Amniotic epithelial cell (primary cell): ENCODE data around the gene ZBTB20.

Experiments
- DNase-seq: peaks from one replicate; pipeline ENCODE4 v3.0.0-alpha.2; 2010; ENCODE audit warnings: low read depth

The ZBTB20 gene

GRCh38 chr3:115087512-115087911 lies 59.6 kb downstream of the ZBTB20 start:
- no peak for DNase-seq

GRCh38 chr3:115086344-115086743 lies 60.7 kb downstream of the ZBTB20 start:
- no peak for DNase-seq

- DNase-seq = no peak
Observed at GRCh38 chr3:115085197-115085865, 61.8 kb downstream of the ZBTB20 start.

GRCh38 chr3:115084686-115085085 lies 62.4 kb downstream of the ZBTB20 start:
- no peak for DNase-seq

- DNase-seq = no peak
Observed at GRCh38 chr3:115082260-115082659, 64.8 kb downstream of the ZBTB20 start.

- DNase-seq = no peak
Observed at GRCh38 chr3:115081444-115081843, 65.6 kb downstream of the ZBTB20 start.

GRCh38 chr3:115077501-115078250 lies 69.4 kb downstream of the ZBTB20 start:
- no peak for DNase-seq

GRCh38 chr3:115074502-115074901 lies 72.6 kb downstream of the ZBTB20 start:
- peak; percentile 81 for DNase-seq

- DNase-seq = peak; percentile 48
Observed at GRCh38 chr3:115072265-115073021, 74.6 kb downstream of the ZBTB20 start.

GRCh38 chr3:115071601-115072000 lies 75.5 kb downstream of the ZBTB20 start:
- DNase-seq = peak; percentile 32

- DNase-seq = no peak
Observed at GRCh38 chr3:115071166-115071565, 75.9 kb downstream of the ZBTB20 start.

GRCh38 chr3:115068799-115069198 lies 78.3 kb downstream of the ZBTB20 start:
- DNase-seq = no peak

GRCh38 chr3:115062412-115062956 lies 84.6 kb downstream of the ZBTB20 start:
- peak; percentile 36 for DNase-seq

- DNase-seq = no peak
Observed at GRCh38 chr3:115062009-115062408, 85.1 kb downstream of the ZBTB20 start.

GRCh38 chr3:115052906-115053305 lies 94.2 kb downstream of the ZBTB20 start:
- peak; percentile 52 for DNase-seq

GRCh38 chr3:115042351-115042750 lies 104.7 kb downstream of the ZBTB20 start:
- no peak for DNase-seq

GRCh38 chr3:115040673-115041286 lies 106.3 kb downstream of the ZBTB20 start:
- peak; percentile 53 for DNase-seq

GRCh38 chr3:115040246-115040645 lies 106.8 kb downstream of the ZBTB20 start:
- DNase-seq = no peak

GRCh38 chr3:115038817-115039216 lies 108.3 kb downstream of the ZBTB20 start:
- no peak for DNase-seq

GRCh38 chr3:115022835-115023398 lies 124.2 kb downstream of the ZBTB20 start:
- DNase-seq = peak; percentile 63

GRCh38 chr3:115022199-115022598 lies 124.9 kb downstream of the ZBTB20 start:
- peak; percentile 76 for DNase-seq

GRCh38 chr3:115021061-115021460 lies 126.0 kb downstream of the ZBTB20 start:
- no peak for DNase-seq
